GM19351 (cell line): ENCODE measurements around the gene MMD.
"Not testable (repeated sequence)": the region's sequence is repeated elsewhere in the genome, so short reads cannot be mapped to it uniquely, and the experiment has no call there.

Source experiments
- ATAC-seq: cut with Tn5 transposase; IDR thresholded peaks from one replicate; pipeline ENCODE4 v1.9.1; 2021; ENCODE audit warnings: mild to moderate bottlenecking, moderate library complexity; ENCODE audit not compliant: unreplicated experiment

The MMD gene

GRCh38 chr17:55421179-55421934, at the start of gene MMD:
Gene MMD, minus strand, starts transcription at chr17:55421835. Its CDS starts 140 bp downstream, at chr17:55421695.
- ATAC-seq: peak; percentile 24

DNA sequence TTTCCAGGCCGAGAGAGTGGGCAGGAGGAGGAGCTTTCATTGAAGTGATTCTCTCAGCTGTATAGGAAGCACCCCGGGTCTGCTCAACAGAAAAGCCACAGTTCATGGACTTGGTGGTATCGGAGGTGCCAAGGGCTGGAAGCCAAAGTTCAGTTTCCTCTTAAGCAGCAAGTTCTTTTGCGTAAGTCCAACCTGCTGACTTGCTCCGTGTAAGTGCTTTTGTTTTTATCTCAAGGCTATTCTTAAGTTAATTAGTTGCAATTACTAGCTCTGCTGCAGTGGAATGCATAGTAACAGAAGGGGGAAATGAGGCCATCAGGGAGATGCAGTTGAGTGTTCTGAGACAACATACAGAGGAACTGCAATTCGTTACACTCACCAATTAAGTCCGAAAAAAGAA, 45.0 kb upstream of the MMD start:
- no peak for ATAC-seq

DNA sequence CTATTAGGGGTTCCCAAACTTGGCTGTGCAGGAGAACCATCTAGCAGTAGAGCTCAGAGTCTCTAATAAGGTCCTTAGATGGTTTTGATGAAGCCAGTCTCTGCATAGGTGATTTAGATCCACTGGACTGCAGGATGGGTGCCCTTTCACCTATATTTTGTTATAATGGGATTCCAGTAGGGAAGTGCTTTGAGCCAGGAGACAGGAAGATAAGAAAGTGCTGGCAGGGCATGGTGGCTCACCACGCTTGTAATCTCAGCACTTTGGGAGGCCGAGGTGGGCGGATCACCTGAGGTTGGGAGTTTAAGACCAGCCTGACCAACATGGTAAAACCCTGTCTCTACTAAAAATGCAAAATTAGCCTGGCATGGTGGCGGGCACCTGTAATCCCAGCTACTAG, 44.1 kb upstream of the MMD start:
- ATAC-seq: not testable (repeated sequence)

GRCh38 chr17:55463600-55463999, 42.0 kb upstream of the MMD start:
- peak; percentile 82 for ATAC-seq

DNA sequence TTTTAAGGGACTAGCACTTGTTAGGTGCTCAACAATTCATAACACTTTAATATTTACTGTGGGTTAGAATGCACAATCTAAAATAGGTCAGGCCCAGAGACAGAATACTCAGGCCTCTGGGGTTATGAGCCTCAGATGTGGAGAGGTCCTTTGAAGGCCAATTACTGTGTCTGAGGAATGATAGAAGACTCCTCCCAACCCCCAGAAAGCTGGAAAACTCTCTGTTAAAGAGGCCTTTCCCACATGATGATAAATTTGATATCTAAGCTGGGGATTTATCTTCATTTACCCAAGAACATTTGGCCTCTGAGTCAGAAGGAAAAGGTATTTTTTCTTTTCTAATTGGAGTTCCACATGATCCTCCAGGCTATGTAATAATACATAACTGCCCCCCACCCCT, 41.1 kb upstream of the MMD start:
- ATAC-seq: no peak

GRCh38 chr17:55462234-55462633, 40.6 kb upstream of the MMD start:
- no peak for ATAC-seq

GRCh38 chr17:55458978-55459377, 37.3 kb upstream of the MMD start:
- ATAC-seq: no peak

- no peak for ATAC-seq
These were observed 36.8 kb upstream of the MMD start for GRCh38 chr17:55458287-55458900.

- no peak for ATAC-seq
These were observed 34.9 kb upstream of the MMD start for GRCh38 chr17:55456307-55457240.

DNA sequence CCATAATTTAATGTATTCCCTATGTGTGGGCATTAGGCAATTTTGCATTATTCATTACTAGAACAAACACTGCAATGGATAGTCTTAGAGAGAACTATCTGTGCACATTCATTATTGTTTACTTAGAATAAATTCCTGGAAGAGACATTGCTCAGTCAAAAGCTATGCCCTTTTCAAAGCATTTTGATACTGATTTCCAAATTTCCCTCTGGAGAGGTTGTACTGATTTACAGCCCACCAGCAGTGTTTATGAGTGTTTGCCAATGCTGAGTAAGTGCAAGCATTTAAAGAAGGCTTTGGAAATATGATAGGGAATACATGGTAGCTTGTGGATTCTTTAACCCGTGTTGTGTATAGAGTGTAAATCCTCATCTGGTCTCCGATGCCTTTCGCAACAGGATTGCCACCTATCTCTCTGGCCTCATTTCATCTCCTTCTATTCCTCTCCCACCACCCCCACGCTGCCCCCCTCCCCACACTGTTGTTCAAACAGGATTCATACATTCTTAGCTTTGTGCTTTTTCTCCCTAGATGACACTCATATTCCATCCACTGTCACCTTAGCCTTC, 33.4 kb upstream of the MMD start:
- ATAC-seq: no peak

GRCh38 chr17:55453839-55454557, 32.4 kb upstream of the MMD start:
- ATAC-seq: no peak

DNA sequence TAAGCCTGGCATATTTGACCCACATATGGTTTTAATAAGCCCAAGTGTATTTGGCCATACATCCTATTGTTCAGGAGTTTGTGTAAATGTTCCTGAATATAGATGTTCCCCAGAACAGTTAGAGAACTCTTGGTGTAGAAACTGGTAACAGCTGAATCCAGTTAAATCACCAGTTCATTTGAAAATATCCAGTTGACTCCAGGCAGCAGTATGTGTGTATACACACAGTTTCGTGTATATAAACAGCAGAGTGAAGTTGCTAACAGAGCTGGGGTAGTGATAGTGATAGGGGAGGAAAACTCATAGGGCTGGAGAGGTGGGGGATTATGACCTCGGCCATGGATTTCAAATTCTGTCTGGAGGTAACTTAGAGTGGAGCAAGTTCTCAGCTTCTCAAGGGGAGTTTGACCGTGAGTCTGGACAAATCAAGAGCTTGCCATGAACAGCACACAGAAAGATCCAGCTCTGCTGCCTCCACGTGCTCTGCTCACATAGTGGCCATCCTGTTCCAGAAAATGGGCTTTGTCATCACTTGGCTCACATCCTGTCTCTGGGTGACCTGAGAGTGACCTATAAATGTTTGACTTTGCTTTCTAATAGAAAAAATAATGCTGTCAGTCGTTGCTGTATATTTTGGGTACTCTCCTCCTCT, 30.6 kb upstream of the MMD start:
- ATAC-seq: no peak

- no peak for ATAC-seq
These were observed 30.1 kb upstream of the MMD start for GRCh38 chr17:55451758-55452138.

DNA sequence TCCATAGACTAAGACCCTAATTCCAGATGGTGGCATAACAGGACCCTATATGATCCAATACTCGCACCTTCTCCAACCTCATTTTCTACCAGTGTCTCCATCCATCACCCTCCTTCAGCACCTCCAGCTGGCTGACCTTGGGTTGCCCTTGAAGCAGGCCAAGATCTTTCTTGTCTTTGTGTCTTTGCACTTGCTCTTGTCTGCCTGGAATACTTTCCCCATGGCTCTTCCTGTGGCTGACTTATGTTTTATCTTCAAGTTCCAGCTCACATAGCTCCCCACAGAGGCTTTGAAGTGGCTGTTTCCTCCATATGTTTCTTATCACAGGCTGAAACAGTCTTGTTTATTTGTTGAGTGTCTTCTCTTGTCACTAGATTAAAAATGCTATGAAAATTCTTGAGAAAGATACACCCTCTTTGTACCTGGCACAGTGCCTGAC, 29.6 kb upstream of the MMD start:
- ATAC-seq: no peak

- no peak for ATAC-seq
These were observed 28.7 kb upstream of the MMD start for GRCh38 chr17:55450232-55450825.

- no peak for ATAC-seq
These were observed 27.0 kb upstream of the MMD start for GRCh38 chr17:55448681-55449080.

DNA sequence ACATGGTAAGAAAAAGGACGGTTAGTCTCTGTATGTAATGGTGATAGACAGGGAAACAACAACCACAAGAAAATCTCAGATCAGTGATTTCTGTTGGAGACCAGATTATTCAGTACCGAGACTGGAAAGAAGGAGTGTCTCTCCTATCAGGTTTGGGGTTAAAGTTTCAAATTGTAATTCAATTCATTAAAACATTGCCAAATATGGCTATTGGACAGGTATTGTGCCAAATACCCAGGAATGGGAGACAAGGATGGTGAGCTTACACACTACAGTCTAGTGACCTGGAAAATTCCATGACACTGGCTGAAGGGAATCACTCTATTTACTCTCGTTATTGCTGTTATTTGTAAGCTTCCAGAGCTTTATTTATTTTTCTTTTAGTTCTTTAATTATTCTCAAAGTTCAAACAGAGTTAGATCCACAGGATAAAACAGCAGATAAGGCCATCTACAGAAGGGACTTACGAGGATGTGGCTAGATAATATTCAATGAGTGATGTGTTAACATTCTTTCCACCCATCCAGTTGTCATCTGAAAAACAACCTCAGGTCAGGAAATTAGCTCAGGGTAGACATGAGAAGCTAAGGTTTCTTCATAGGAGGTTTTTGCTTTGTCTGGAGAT, 25.1 kb upstream of the MMD start:
- ATAC-seq: no peak

DNA sequence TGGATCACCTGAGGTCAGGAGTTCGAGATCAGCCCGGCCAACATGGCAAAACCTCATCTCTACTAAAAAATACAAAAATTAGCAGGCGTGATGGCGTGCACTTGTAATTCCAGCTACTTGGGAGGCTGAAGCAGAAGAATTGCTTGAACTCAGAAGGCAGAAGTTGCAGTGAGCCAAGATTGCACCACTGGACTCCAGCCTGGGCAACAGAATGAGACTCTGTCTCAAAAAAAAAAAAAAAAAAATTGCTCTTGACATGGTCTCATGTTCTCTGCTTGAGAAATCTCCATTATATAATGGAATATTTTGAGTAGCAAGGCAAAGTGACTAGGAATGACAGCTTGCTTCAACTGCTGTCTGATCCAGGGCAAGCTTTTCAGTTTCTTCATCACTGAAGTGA, 24.4 kb upstream of the MMD start:
- not testable (repeated sequence) for ATAC-seq
